Femur (tissue), 1 donor: ENCODE measurements around the gene SLC27A2.

Source experiments
- DNase-seq: peaks from one replicate; pipeline ENCODE4 v3.0.0-alpha.2; 2017

The SLC27A2 gene

GRCh38 chr15:50192926-50193620, 11.1 kb downstream of the SLC27A2 start:
- no peak for DNase-seq

- no peak for DNase-seq
Measured at GRCh38 chr15:50202003-50202402, 20.0 kb downstream of the SLC27A2 start.

GRCh38 chr15:50206020-50206419, 24.0 kb downstream of the SLC27A2 start:
- DNase-seq: no peak

- no peak for DNase-seq
Measured at GRCh38 chr15:50209809-50210208, 27.8 kb downstream of the SLC27A2 start.

- DNase-seq: no peak
Measured at GRCh38 chr15:50210462-50211157, 28.6 kb downstream of the SLC27A2 start.

GRCh38 chr15:50218291-50218690, 36.3 kb downstream of the SLC27A2 start:
- DNase-seq: no peak

GRCh38 chr15:50218691-50219090, 36.7 kb downstream of the SLC27A2 start:
- no peak for DNase-seq

- DNase-seq: no peak
Measured at GRCh38 chr15:50219820-50220219, 37.8 kb downstream of the SLC27A2 start.

- no peak for DNase-seq
Measured at GRCh38 chr15:50222181-50222580, 40.2 kb downstream of the SLC27A2 start.

GRCh38 chr15:50224606-50225005, 42.6 kb downstream of the SLC27A2 start:
- DNase-seq: no peak

GRCh38 chr15:50225057-50225456, 43.1 kb downstream of the SLC27A2 start:
- DNase-seq: no peak

GRCh38 chr15:50225938-50226337, 43.9 kb downstream of the SLC27A2 start:
- DNase-seq: no peak

- DNase-seq: no peak
Measured at GRCh38 chr15:50227076-50227475, 45.1 kb downstream of the SLC27A2 start.

- no peak for DNase-seq
Measured at GRCh38 chr15:50228866-50229265, 46.9 kb downstream of the SLC27A2 start.

- no peak for DNase-seq
Measured at GRCh38 chr15:50229336-50229735, 47.3 kb downstream of the SLC27A2 start.

- no peak for DNase-seq
Measured at GRCh38 chr15:50231761-50232160, 49.8 kb downstream of the SLC27A2 start.

GRCh38 chr15:50232791-50233190, 50.8 kb downstream of the SLC27A2 start:
- no peak for DNase-seq

GRCh38 chr15:50233192-50233736, 51.3 kb downstream of the SLC27A2 start:
- DNase-seq: no peak

- no peak for DNase-seq
Measured at GRCh38 chr15:50234764-50235163, 52.8 kb downstream of the SLC27A2 start.

GRCh38 chr15:50235794-50236193, 53.8 kb downstream of the SLC27A2 start:
- DNase-seq: no peak

GRCh38 chr15:50236433-50236832, 54.4 kb downstream of the SLC27A2 start:
- DNase-seq: no peak

GRCh38 chr15:50238255-50238654, 56.3 kb downstream of the SLC27A2 start:
- DNase-seq: no peak

- DNase-seq: no peak
Measured at GRCh38 chr15:50241684-50242450, 59.9 kb downstream of the SLC27A2 start.

- no peak for DNase-seq
Measured at GRCh38 chr15:50244153-50244552, 62.2 kb downstream of the SLC27A2 start.
